PC-9 (cell line): Measurements from ENCODE around the gene OR10H3. TPM values are rescaled to one million over a fixed set of nuclear protein-coding genes. Genes with fewer than 3 reads are reported as not detected.

Experiments
- BruUV-seq: library from RNA; stranded (reverse); fragments of 400-500 nt; replicated peaks from 2 replicates; lab custom pipeline; 2021; lab: Mats Ljungman, UMichigan
- CTCF ChIA-PET: fragments of 300-600 bp; sonication (Branson Sonifier 250); formaldehyde crosslinking; loops from one replicate; lab custom pipeline; 2022; ENCODE audit warnings: antibody characterized with exemption; lab: Charles Lee
- POLR2A ChIA-PET: fragments of 300-600 bp; sonication (Branson Sonifier 250); formaldehyde crosslinking; loops from one replicate; lab custom pipeline; 2022; ENCODE audit warnings: antibody characterized with exemption; ENCODE audit not compliant: unreplicated experiment; lab: Charles Lee
- DNase-seq, 2 experiments: peaks; one replicate each; pipeline versions ENCODE4 v3.0.0 to v3.0.0-alpha.2; 2015 to 2022; ENCODE audit warnings: mixed read lengths in 1 of 2
- H2AFZ ChIP-seq: fragments of 200-600 bp; sonication (generic); 2 replicates; pipeline ENCODE4 v1.8.1; 2017; ENCODE audit warnings: antibody characterized with exemption
- H3F3A ChIP-seq: fragments of 200-600 bp; sonication (generic); 2 replicates; pipeline ENCODE4 v1.8.1; 2017; ENCODE audit warnings: antibody characterized with exemption, mild to moderate bottlenecking, low read depth; ENCODE audit not compliant: insufficient read depth
- H3K27ac ChIP-seq: fragments of 200-600 bp; sonication (generic); 2 replicates; pipeline ENCODE4 v1.6.1; 2016; ENCODE audit warnings: mixed run types
- H3K27me3 ChIP-seq: fragments of 200-600 bp; sonication (generic); 2 replicates; pipeline ENCODE4 v1.6.1; 2016; ENCODE audit warnings: low read depth, mixed run types; ENCODE audit not compliant: insufficient read depth
- H3K36me3 ChIP-seq: fragments of 200-600 bp; sonication (generic); 2 replicates; pipeline ENCODE4 v1.6.1; 2016; ENCODE audit warnings: low read depth, mixed run types
- H3K4me1 ChIP-seq: fragments of 200-600 bp; sonication (generic); replicated peaks from 2 replicates; pipeline ENCODE4 v1.6.1; 2016; ENCODE audit warnings: mixed run types; ENCODE audit not compliant: insufficient read depth
- H3K4me2 ChIP-seq: fragments of 200-600 bp; sonication (generic); 2 replicates; pipeline ENCODE4 v1.6.1; 2017; ENCODE audit warnings: mixed run types
- H3K4me3 ChIP-seq: fragments of 200-600 bp; sonication (generic); 2 replicates; pipeline ENCODE4 v1.6.1; 2016; ENCODE audit warnings: mixed run types
- H3K79me2 ChIP-seq: fragments of 200-600 bp; sonication (generic); 2 replicates; pipeline ENCODE4 v1.6.1; 2017; ENCODE audit warnings: low read depth, mixed run types
- H3K9me2 ChIP-seq: fragments of 200-600 bp; sonication (generic); 2 replicates; pipeline ENCODE4 v1.8.1; 2017; ENCODE audit warnings: mild to moderate bottlenecking; ENCODE audit not compliant: insufficient read depth
- H3K9me3 ChIP-seq: fragments of 200-600 bp; sonication (generic); 2 replicates; pipeline ENCODE4 v1.8.1; 2016; ENCODE audit warnings: low read depth; ENCODE audit not compliant: insufficient read depth
- H4K20me1 ChIP-seq: fragments of 200-600 bp; sonication (generic); 2 replicates; pipeline ENCODE4 v1.8.1; 2017; ENCODE audit not compliant: insufficient read depth
- EZH2 ChIP-seq: fragments of 200-600 bp; sonication (generic); IDR thresholded peaks from 2 replicates; pipeline ENCODE4 v1.8.0; 2017; ENCODE audit warnings: antibody characterized with exemption, low read depth
- intact Hi-C: fragments of 100-400 bp; cut with micrococcal nuclease; formaldehyde crosslinking; loops from one replicate; pipeline ENCODE4 v1.10.0; 2022; ENCODE audit not compliant: unreplicated experiment
- total RNA-seq: library from RNA; stranded (reverse); gene quantifications from 2 replicates; pipeline ENCODE4 v1.2.3, GENCODE V29; 2021
- TF ChIP-seq, protein P1 (sequence below): fragments of 200-600 bp; sonication (generic); conservative IDR thresholded peaks from 2 replicates; pipeline ENCODE4 v1.6.1; 2017; ENCODE audit warnings: mixed run types, antibody characterized with exemption, mild to moderate bottlenecking, moderate library complexity

The OR10H3 gene
- total RNA-seq, 1 experiment from 2014 or later = not detected

DNA sequence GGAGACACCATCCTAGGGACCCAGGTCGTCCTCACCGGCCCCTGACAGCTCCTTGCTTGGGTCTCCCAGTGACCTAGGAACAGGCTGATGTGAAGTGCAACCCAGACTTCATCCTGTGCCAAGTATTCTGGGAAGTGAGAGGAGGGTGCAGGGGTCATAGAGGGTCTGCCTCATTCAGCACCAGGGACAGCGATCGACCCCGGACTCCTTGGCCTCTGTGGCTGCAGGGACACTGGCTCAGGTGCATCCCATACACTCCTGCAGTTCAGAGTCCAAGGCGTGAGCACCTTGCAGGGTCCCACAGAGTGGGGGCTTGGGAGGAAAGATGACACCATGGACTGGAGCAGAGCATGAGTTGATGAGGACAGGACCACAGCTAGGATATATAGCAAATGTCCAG is 20.0 kb upstream of the OR10H3 start:
- intact Hi-C loops = no loop called here
- no TSS peak for BruUV-seq
- no peaks in the 10 kb centered on the region for H3K36me3 ChIP-seq
- ChIA-PET POLR2A (no interaction called here), CTCF (no interaction called here)
- no peaks in the 10 kb centered on the region for H3K9me3 ChIP-seq
- no peaks in the 10 kb centered on the region for H3K9me2 ChIP-seq
- H4K20me1 ChIP-seq = no peaks in the 10 kb centered on the region
- H2AFZ ChIP-seq = no peak overlapping the region
- DNase-seq = no peak
- H3K4me1 ChIP-seq = no peaks in the 10 kb centered on the region
- H3K27me3 ChIP-seq = peaks cover 58% of the 10 kb centered on the region
- no peak overlapping the region for H3K4me3 ChIP-seq
- no peaks in the 10 kb centered on the region for H3F3A ChIP-seq
- TF ChIP-seq, protein P1, sequence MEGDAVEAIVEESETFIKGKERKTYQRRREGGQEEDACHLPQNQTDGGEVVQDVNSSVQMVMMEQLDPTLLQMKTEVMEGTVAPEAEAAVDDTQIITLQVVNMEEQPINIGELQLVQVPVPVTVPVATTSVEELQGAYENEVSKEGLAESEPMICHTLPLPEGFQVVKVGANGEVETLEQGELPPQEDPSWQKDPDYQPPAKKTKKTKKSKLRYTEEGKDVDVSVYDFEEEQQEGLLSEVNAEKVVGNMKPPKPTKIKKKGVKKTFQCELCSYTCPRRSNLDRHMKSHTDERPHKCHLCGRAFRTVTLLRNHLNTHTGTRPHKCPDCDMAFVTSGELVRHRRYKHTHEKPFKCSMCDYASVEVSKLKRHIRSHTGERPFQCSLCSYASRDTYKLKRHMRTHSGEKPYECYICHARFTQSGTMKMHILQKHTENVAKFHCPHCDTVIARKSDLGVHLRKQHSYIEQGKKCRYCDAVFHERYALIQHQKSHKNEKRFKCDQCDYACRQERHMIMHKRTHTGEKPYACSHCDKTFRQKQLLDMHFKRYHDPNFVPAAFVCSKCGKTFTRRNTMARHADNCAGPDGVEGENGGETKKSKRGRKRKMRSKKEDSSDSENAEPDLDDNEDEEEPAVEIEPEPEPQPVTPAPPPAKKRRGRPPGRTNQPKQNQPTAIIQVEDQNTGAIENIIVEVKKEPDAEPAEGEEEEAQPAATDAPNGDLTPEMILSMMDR = no peak
- TF ChIP-seq EZH2 = no peak
- no peak overlapping the region for H3K4me2 ChIP-seq
- H3K27ac ChIP-seq = no peak overlapping the region
- no peaks in the 10 kb centered on the region for H3K79me2 ChIP-seq

DNA sequence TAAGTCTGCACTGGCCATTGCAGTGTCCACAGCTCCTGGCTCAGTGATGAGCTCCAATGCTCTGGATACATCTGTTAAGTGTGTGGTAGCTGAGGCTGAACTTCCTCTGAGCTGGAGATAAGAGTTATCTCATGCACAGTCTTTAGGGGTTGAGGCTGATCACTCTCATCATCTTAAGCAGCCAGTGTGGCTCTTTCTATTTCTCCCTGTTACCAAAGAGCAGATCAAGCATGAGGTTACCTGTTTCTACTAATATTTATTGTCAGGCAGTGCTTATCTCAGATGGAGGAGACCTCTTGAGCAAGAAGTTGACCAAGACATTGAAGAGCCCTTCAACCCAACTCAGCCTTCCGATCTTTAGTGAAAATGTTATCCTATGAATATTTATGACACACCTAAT is 16.5 kb upstream of the OR10H3 start:
- CTCF ChIA-PET = no interaction called here
- no peak overlapping the region for H3K4me2 ChIP-seq
- H3K27me3 ChIP-seq = peaks cover 60% of the 10 kb centered on the region
- no TSS peak for BruUV-seq
- DNase-seq = no peak
- intact Hi-C loops = no loop called here
- no peak overlapping the region for H2AFZ ChIP-seq
- H3K9me2 ChIP-seq = no peaks in the 10 kb centered on the region
- no peaks in the 10 kb centered on the region for H3F3A ChIP-seq
- no peaks in the 10 kb centered on the region for H3K9me3 ChIP-seq
- H3K4me3 ChIP-seq = no peak overlapping the region
- H3K4me1 ChIP-seq = no peaks in the 10 kb centered on the region
- H3K36me3 ChIP-seq = no peaks in the 10 kb centered on the region
- H3K27ac ChIP-seq = no peak overlapping the region
- TF ChIP-seq, protein P1 = no peak
- no peak for TF ChIP-seq EZH2
- no peaks in the 10 kb centered on the region for H4K20me1 ChIP-seq
- POLR2A ChIA-PET = no interaction called here
- no peaks in the 10 kb centered on the region for H3K79me2 ChIP-seq

DNA sequence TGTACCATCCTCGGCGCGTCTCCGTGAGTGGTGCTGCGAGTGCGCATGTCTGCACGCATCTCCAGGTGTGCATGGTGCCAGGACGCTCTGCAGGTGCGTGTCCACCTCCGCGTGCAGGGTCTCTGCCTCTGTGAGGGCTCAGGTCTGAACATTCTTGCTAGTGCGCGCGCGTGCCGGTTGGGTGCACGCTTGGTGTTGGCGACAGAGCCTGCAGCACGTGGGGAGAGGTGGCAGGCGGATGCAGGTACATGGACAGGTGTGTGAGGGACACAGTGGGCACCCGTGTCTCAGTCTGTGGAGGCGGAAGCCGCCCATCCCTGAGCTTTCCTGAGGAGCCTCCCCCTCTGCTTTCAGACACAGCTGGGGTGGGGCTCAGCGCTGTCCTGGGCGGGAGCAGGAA is 14.8 kb upstream of the OR10H3 start:
- ChIA-PET POLR2A (no interaction called here), CTCF (no interaction called here)
- Histone ChIP-seq H3K27ac (no peak overlapping the region), H4K20me1 (no peaks in the 10 kb centered on the region), H3K4me3 (no peak overlapping the region), H2AFZ (no peak overlapping the region), H3K4me2 (no peak overlapping the region), H3K9me2 (no peaks in the 10 kb centered on the region), H3K36me3 (no peaks in the 10 kb centered on the region), H3K27me3 (peaks cover 58% of the 10 kb centered on the region), H3K79me2 (no peaks in the 10 kb centered on the region), H3K9me3 (no peaks in the 10 kb centered on the region), H3F3A (no peaks in the 10 kb centered on the region), H3K4me1 (no peaks in the 10 kb centered on the region)
- no TSS peak for BruUV-seq
- no peak for DNase-seq
- no peak for TF ChIP-seq EZH2
- TF ChIP-seq, protein P1 = no peak
- intact Hi-C loops = no loop called here
